A673 (cell line): ENCODE results near the gene MAN2B1.

Experiments
- CTCF ChIP-seq: fragments of 300-800, 200-600 bp; sonication (generic); conservative IDR thresholded peaks from 2 replicates; pipeline ENCODE4 v1.5.1; 2017; ENCODE audit warnings: low read depth, mild to moderate bottlenecking, antibody characterized with exemption, low read length, moderate library complexity, mixed read lengths
- EZH2 ChIP-seq: fragments of 200-600 bp; sonication (generic); IDR thresholded peaks from 2 replicates; pipeline ENCODE4 v1.6.1; 2017; ENCODE audit warnings: borderline replicate concordance, low read depth, mild to moderate bottlenecking, mixed read lengths, antibody characterized with exemption, low read length; ENCODE audit not compliant: poor library complexity, severe bottlenecking

DNA sequence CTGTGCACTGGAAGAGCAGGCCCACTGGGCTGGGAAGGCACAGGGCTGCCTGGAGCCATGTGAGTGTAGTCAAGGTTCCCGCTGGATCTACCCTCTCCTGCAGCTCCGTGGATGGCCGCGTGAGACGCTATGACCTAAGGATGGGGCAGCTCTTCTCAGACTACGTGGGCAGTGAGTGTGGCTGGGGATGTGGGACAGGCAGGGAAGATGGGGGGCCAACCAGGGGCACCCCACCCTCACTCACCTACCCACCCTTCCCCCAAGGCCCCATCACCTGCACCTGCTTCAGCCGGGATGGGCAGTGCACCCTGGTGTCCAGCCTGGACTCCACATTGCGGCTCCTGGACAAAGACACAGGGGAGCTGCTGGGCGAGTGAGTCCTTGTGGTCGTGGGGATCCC, 6.2 kb upstream of the MAN2B1 start:
- no peak for TF ChIP-seq CTCF
- no peak for TF ChIP-seq EZH2
